HCEC 1CT (cell line): ENCODE results near the gene SCAF11.

Experiments
- DNase-seq: peaks from one replicate; pipeline ENCODE4 v3.0.0-alpha.2; 2017

The SCAF11 gene

DNA sequence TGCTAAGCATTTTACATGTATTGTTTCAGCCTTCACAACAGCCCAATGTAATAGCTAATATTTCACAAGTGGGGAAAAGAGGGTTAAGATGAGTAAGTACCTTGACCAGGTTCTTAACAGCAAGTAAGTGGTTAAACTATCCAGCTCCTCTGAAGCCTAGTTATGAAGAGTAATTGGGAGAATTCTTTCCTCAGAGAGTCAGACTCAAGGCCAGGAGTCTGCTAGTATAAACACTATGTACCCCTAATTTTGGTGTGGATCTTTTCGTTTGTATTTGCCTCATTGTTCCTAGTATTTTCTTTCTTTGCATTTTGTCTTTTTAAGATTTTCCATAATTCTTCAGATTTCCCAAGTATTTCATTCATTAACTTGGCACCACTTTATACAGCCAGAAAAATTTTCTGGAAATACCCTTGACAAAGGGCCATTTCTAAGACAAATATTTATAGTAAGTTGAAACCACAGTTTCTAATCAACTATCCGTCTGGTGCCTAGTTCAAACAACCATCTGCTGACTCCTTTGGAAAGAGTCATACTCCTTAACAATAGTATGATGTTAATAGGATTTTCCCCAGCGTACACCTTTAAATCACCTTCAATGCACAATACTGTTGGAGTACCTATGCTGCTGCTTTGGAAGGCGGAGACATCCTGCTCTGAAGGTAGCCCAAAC, 81.2 kb downstream of the SCAF11 start:
- no peak for DNase-seq

GRCh38 chr12:45907955-45908354, 82.4 kb downstream of the SCAF11 start:
- DNase-seq: no peak

GRCh38 chr12:45898094-45898493, 92.3 kb downstream of the SCAF11 start:
- no peak for DNase-seq

GRCh38 chr12:45895961-45896360, 94.4 kb downstream of the SCAF11 start:
- DNase-seq: no peak

- DNase-seq: peak; percentile 33
Measured at GRCh38 chr12:45893240-45893639, 97.1 kb downstream of the SCAF11 start.

DNA sequence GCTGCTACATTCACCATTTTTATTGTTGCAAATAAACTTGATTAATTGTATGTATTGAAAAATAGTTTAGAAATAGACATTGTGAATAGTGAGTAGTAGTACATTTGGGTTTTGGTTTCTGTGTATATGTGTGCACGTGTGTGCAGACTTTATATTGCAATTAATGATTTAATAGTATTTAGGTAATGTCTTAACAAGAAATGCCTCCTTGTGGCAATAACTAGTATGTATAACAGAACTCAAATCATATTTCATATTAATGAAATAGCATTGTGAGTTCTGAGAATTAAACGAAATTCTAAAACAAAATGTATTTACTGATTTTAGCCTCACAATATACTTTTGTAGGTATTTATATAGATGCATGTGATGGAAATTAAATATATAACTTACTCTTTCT, 100.1 kb downstream of the SCAF11 start:
- DNase-seq: no peak

DNA sequence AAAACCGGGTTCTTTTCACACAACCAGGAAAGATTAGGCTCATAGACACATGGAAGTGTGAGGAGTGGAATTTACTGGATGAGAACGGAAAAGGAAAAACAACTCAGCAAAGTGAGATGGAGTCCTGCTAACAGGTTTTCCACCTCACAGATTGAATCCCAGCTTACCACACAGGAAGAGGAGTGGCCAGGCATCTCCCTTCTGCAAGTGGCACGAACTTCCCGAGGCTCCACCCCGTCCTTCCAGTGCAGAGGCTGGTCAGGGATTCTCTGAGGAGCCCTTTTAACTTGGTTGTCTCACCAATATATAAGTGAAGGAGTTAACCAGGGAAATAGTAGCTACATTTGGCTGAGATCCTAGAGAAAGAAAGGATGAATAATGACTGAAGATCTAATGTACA, 102.8 kb downstream of the SCAF11 start:
- no peak for DNase-seq

DNA sequence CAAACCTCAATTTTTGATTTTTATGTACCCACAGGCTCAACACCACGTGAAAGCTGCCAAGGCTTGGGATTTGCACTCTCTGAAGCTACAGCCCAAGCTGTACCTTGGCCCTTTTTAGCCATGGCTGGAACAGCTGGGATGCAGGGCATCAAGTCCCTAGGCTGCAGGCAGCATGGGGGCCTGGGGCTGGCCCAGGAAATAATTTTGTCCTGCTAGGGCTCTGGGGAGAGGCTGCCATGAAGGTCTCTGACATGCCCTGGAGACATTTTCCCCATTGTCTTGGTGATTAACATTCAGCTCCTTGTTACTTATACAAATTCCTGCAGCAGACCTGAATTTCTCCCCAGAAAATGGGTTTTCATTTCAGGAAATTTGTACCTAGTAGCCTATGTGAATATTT, 103.7 kb downstream of the SCAF11 start:
- DNase-seq: no peak

GRCh38 chr12:45883187-45883586, 107.2 kb downstream of the SCAF11 start:
- no peak for DNase-seq

GRCh38 chr12:45880533-45880932, 109.8 kb downstream of the SCAF11 start:
- no peak for DNase-seq

DNA sequence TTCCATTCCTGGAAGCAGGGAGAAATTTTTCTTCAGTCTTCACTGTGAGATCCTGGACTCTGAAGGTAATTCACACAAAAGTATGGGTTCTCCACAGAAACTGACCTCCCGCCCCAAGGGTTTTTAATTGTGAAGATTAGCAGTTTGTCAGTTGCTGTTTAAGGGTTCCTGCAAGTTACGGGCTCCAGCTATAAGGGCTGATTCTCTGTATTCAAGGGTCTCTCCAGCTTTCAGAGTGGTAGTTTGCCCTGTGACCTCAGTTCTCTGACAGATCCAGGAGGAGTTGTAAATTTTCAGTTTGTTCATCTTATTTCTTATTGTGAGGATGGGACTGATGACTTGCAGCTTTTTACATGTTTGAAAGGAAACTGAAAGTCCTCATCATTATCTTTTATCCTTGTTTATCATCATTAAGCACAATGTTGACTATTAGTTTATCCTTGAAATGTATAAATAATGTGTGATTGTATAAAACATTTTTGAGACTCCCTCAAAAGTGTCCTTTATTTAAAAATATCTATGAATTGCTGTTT, 110.9 kb downstream of the SCAF11 start:
- no peak for DNase-seq

DNA sequence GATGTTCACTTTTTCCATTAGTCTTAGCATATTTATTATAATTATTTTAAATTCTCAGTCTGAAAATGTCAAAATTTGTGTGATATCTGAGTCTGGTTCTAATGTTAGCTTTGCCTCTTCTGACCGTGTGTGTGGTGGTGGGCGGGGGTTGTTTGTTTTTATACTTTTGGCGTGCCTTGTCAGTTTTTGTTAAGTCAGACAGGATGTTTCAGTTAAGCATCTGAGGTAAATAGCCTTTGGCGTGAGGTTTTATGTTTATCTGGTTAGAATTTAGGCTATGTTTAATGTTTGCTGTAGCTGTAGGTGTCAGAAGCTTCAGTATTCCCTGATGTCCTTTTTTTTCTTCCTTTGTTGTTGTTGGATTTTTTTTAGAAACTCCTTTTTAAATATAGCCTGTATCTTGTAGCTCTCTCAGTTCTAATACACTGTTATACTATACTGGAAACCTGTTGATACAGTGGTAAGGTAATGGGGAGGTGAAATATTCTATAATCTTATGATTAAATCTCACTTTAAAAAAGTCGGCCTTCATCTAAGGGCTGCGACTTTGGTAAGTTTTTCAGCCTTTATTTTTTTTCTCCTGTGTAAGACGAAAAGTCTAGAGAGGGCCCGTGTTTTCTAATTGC, 111.6 kb downstream of the SCAF11 start:
- DNase-seq: no peak

- DNase-seq: no peak
Measured at GRCh38 chr12:45877069-45877468, 113.3 kb downstream of the SCAF11 start.

GRCh38 chr12:45872446-45872845, 117.9 kb downstream of the SCAF11 start:
- no peak for DNase-seq
